Testis (tissue), 2 donors: ENCODE measurements around the gene MAML2.

Experiments used
- POLR2A ChIP-seq: fragments of 450-650 bp; IDR thresholded peaks from one replicate; pipeline ENCODE4 v1.6.1; 2017; ENCODE audit warnings: antibody characterized with exemption, mild to moderate bottlenecking, moderate library complexity
- TF ChIP-seq, protein P1 (sequence below), 3 experiments: fragments of 450-650 bp in 2 of 3; fragments of 200-600 bp in 1 of 3; sonication (generic) in 1 of 3; IDR thresholded peaks; one replicate each; pipeline ENCODE4 v1.5.1; 2016 to 2019; ENCODE audit warnings: antibody characterized with exemption in 3 of 3, mild to moderate bottlenecking in 2 of 3, moderate library complexity in 1 of 3

DNA sequence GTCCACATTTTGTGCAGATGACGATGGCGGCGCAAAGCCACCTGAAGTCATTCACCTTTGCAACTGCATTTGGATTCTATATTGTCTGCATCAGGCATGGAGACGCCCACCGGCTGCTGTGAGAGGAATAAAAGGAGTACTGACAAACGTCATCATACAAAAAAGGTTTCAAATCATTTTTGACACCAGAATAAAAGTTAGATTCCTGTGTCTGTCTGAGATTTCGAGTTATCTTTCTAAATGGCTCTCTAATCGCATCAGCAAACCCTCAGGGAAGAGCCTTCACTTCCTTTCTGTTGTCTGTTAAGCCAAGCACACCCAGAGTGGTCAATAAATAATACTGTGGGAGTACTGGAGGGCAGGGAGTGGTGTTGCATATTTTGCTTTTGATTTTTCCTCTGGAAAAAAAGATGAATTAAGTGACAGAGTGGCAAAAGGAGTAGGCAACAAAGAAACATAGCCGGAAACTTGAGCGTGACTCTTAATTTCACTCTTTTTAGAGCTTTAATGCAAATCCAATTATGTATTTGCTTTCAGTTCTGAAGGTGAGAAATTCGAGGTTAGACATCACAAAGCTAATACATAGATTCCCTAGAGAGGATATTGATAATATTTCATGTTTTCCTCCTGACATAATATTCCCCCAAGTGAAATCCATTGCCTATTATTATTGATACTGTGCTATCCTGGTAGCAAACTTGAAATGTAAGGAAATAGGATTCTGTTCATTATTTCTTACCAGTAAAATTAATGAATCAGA is 268.3 kb downstream of the MAML2 start:
- TF ChIP-seq, protein P1, sequence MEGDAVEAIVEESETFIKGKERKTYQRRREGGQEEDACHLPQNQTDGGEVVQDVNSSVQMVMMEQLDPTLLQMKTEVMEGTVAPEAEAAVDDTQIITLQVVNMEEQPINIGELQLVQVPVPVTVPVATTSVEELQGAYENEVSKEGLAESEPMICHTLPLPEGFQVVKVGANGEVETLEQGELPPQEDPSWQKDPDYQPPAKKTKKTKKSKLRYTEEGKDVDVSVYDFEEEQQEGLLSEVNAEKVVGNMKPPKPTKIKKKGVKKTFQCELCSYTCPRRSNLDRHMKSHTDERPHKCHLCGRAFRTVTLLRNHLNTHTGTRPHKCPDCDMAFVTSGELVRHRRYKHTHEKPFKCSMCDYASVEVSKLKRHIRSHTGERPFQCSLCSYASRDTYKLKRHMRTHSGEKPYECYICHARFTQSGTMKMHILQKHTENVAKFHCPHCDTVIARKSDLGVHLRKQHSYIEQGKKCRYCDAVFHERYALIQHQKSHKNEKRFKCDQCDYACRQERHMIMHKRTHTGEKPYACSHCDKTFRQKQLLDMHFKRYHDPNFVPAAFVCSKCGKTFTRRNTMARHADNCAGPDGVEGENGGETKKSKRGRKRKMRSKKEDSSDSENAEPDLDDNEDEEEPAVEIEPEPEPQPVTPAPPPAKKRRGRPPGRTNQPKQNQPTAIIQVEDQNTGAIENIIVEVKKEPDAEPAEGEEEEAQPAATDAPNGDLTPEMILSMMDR (IDR thresholded peaks at IDR 0.05): no peak
- no peak for TF ChIP-seq POLR2A
